ENCODE data around the gene NRG2.

Gene NRG2

GRCh38 chr5:139807647-139808030 is 235.5 kb downstream of the NRG2 start:
- DNase-seq, result no peak

GRCh38 chr5:139806726-139807646 is 236.1 kb downstream of the NRG2 start:
- no peak for DNase-seq

- DNase-seq, result no peak
These were observed 237.0 kb downstream of the NRG2 start for GRCh38 chr5:139806111-139806510.

GRCh38 chr5:139805545-139805944 is 237.6 kb downstream of the NRG2 start:
- DNase-seq, result no peak

GRCh38 chr5:139804800-139805397 is 238.2 kb downstream of the NRG2 start:
- no peak for DNase-seq

- no peak for DNase-seq
These were observed 239.1 kb downstream of the NRG2 start for GRCh38 chr5:139803978-139804377.

GRCh38 chr5:139799359-139799758 is 243.7 kb downstream of the NRG2 start:
- DNase-seq, result no peak

- DNase-seq, result no peak
These were observed 244.2 kb downstream of the NRG2 start for GRCh38 chr5:139798883-139799282.

GRCh38 chr5:139797856-139798510 is 245.1 kb downstream of the NRG2 start:
- DNase-seq, result no peak

- DNase-seq, result no peak
These were observed 245.8 kb downstream of the NRG2 start for GRCh38 chr5:139797335-139797734.

Data from right forelimb (tissue), 1 donor.